Stomach (tissue), 9 donors: ENCODE measurements around the gene BRCA2. TPM values are rescaled to one million over a fixed set of nuclear protein-coding genes. Genes with fewer than 3 reads are reported as not detected.

Experiments used
- DNase-seq, 2 donors: peaks; one replicate each; pipeline versions ENCODE4 v3.0.0 to v3.0.0-alpha.2; 2013 to 2019
- H3K27ac ChIP-seq, 5 donors: fragments of 200-600 bp in 4 of 5; sonication (generic) in 4 of 5; one replicate each; pipeline ENCODE4 v1.5.1; 2013 to 2019; ENCODE audit warnings: mild to moderate bottlenecking in 1 of 5, moderate library complexity in 1 of 5
- H3K27me3 ChIP-seq, 3 donors: fragments of 200-600 bp; sonication (generic); one replicate each; pipeline ENCODE4 v1.5.1; 2017 to 2019; ENCODE audit warnings: mixed run types in 1 of 3
- H3K36me3 ChIP-seq, 4 donors: fragments of 200-600 bp; sonication (generic); 1 replicate in 3 of 4; 2 replicates in 1 of 4; pipeline ENCODE4 v1.5.1; 2016 to 2019
- H3K4me1 ChIP-seq, 4 donors: fragments of 200-600 bp; sonication (generic); one replicate each; pipeline ENCODE4 v1.5.1; 2016 to 2019
- H3K4me3 ChIP-seq, 4 donors: fragments of 200-600 bp; sonication (generic) in 3 of 4; one replicate each; pipeline ENCODE4 v1.5.1; 2016 to 2019; ENCODE audit warnings: mild to moderate bottlenecking in 1 of 4
- H3K9me3 ChIP-seq, 4 donors: fragments of 200-600 bp; sonication (generic); one replicate each; pipeline ENCODE4 v1.5.1; 2016 to 2019
- CTCF ChIP-seq, 7 experiments: fragments of 450-650 bp in 4 of 7; fragments of 200-600 bp in 3 of 7; sonication (generic) in 3 of 7; IDR thresholded peaks; one replicate each; pipeline ENCODE4 v1.5.1; 2016 to 2019; ENCODE audit warnings: antibody characterized with exemption in 7 of 7, control low read depth in 2 of 7, mild to moderate bottlenecking in 1 of 7
- EP300 ChIP-seq: sonication (generic); formaldehyde crosslinking; IDR thresholded peaks from one replicate; pipeline ENCODE4 v1.6.1; 2017; ENCODE audit warnings: antibody characterized with exemption
- POLR2A ChIP-seq, 4 donors: fragments of 450-650 bp; IDR thresholded peaks; one replicate each; pipeline ENCODE4 v1.6.1; 2016; ENCODE audit warnings: antibody characterized with exemption in 4 of 4, control low read depth in 2 of 4, mild to moderate bottlenecking in 1 of 4, moderate library complexity in 1 of 4
- POLR2AphosphoS5 ChIP-seq, 3 donors: sonication (generic); formaldehyde crosslinking; IDR thresholded peaks; one replicate each; pipeline ENCODE4 v1.6.1; 2016; ENCODE audit warnings: antibody characterized with exemption in 3 of 3
- WGBS, 5 donors: extraction: QIAGEN DNeasy Blood & Tissue Kit in 3 of 5; methylation state at CpG; one replicate each; pipeline versions ENCODE4 v1.1.5 to v1.1.7; 2013 to 2018; 5-methylcytosine and 5-hydroxymethylcytosine counted together
- intact Hi-C: fragments of 100-400 bp; cut with DNase I; formaldehyde crosslinking; loops from one replicate; pipeline ENCODE4 v1.15.1; 2023; ENCODE audit warnings: low total_unique reads
- polyA plus RNA-seq, 3 donors: library from polyadenylated mRNA; stranded (reverse); fragments of 200-250 nt; gene quantifications; one replicate each; pipeline ENCODE4 v1.2.3, GENCODE V29; 2013
- total RNA-seq, 5 donors: library from RNA; depleted of rRNA; stranded (reverse); fragments of >200 nt; gene quantifications; one replicate each; pipeline versions ENCODE4 v1.1.0 to v1.2.3, GENCODE V29; 2014 to 2016
- donor health status: healthy with polysubstance abuse.
- donor health status: Bipolar disorder and iron deficiency.
- donor health status: healthy.

The BRCA2 gene
- total and polyA plus RNA-seq, 8 donors = 0.53 to 16.2 (median 1.2) TPM

- WGBS, 5 donors = 78 to 92% (median 84%) methylated on average over 1 of the region's 1 CpG
- TF ChIP-seq POLR2A (IDR thresholded peaks at IDR 0.05) (no peak), CTCF (IDR thresholded peaks at IDR 0.05) (no peak), POLR2AphosphoS5 (IDR thresholded peaks at IDR 0.05) (no peak), EP300 (no peak)
- intact Hi-C loops = no loop called here
Observed at GRCh38 chr13:32378012-32378411, 62.7 kb downstream of the BRCA2 start.

GRCh38 chr13:32381539-32381938 lies 66.2 kb downstream of the BRCA2 start:
- Histone ChIP-seq H3K27ac (no peak overlapping the region), H3K9me3 (no peaks in the 10 kb centered on the region), H3K4me3 (no peak overlapping the region), H3K36me3 (no peaks in the 10 kb centered on the region), H3K27me3 (no peaks in the 10 kb centered on the region), H3K4me1 (no peaks in the 10 kb centered on the region)
- intact Hi-C loops = loop anchor here (10.0 kb wide), 1 partner anchor 193 kb away; no protein-coding TSS in a partner anchor
- TF ChIP-seq CTCF (IDR thresholded peaks at IDR 0.05) (peak in 5 of 7 experiments; percentile 8 to 52 (median 28)), EP300 (no peak), POLR2A (IDR thresholded peaks at IDR 0.05) (no peak)
- WGBS, 5 donors = 70 to 83% (median 75%) methylated on average over 3 of the region's 3 CpGs
- peak in 1 of 2 donors; percentile 66 for DNase-seq

More at GRCh38 chr13:32378012-32378411, 62.7 kb downstream of the BRCA2 start:
- no peaks in the 10 kb centered on the region for H3K36me3 ChIP-seq
- H3K27ac ChIP-seq = no peak overlapping the region
- H3K4me3 ChIP-seq = no peak overlapping the region
- no peaks in the 10 kb centered on the region for H3K9me3 ChIP-seq
- no peaks in the 10 kb centered on the region for H3K4me1 ChIP-seq
- no peaks in the 10 kb centered on the region for H3K27me3 ChIP-seq
- DNase-seq = no peak

- no peaks in the 10 kb centered on the region for H3K4me1 ChIP-seq
Observed at GRCh38 chr13:32383836-32384618, 68.7 kb downstream of the BRCA2 start.

GRCh38 chr13:32384702-32385101 lies 69.4 kb downstream of the BRCA2 start:
- no peaks in the 10 kb centered on the region for H3K36me3 ChIP-seq
- H3K27ac ChIP-seq = no peak overlapping the region
- intact Hi-C loops = loop anchor here (10.0 kb wide), 1 partner anchor 190 kb away; no protein-coding TSS in a partner anchor
- no peaks in the 10 kb centered on the region for H3K27me3 ChIP-seq
- 66 to 83% (median 77%) methylated on average over 2 of the region's 2 CpGs for WGBS, 5 donors
- H3K4me1 ChIP-seq = no peaks in the 10 kb centered on the region
- no peak for DNase-seq
- H3K4me3 ChIP-seq = no peak overlapping the region
- no peaks in the 10 kb centered on the region for H3K9me3 ChIP-seq
- TF ChIP-seq POLR2A (IDR thresholded peaks at IDR 0.05) (no peak), POLR2AphosphoS5 (IDR thresholded peaks at IDR 0.05) (no peak), EP300 (no peak), CTCF (IDR thresholded peaks at IDR 0.05) (no peak)

More at GRCh38 chr13:32383836-32384618, 68.7 kb downstream of the BRCA2 start:
- H3K27ac ChIP-seq = no peak overlapping the region
- H3K36me3 ChIP-seq = no peaks in the 10 kb centered on the region
- DNase-seq = no peak
- intact Hi-C loops = loop anchor here (10.0 kb wide), 1 partner anchor 191 kb away; no protein-coding TSS in a partner anchor
- no peaks in the 10 kb centered on the region for H3K27me3 ChIP-seq
- 86 to 91% (median 89%) methylated on average over 5 of the region's 5 CpGs for WGBS, 5 donors
- no peaks in the 10 kb centered on the region for H3K9me3 ChIP-seq
- no peak overlapping the region for H3K4me3 ChIP-seq
- no peak for TF ChIP-seq CTCF (IDR thresholded peaks at IDR 0.05)
